Measurements from ENCODE around the gene ARHGAP32. TPM values are rescaled to one million over a fixed set of nuclear protein-coding genes. Genes with fewer than 3 reads are reported as not detected.

Gene ARHGAP32
- total RNA-seq, 8 experiments from 2014 or later, result 5.8 to 23.0 (median 18.4) TPM

DNA sequence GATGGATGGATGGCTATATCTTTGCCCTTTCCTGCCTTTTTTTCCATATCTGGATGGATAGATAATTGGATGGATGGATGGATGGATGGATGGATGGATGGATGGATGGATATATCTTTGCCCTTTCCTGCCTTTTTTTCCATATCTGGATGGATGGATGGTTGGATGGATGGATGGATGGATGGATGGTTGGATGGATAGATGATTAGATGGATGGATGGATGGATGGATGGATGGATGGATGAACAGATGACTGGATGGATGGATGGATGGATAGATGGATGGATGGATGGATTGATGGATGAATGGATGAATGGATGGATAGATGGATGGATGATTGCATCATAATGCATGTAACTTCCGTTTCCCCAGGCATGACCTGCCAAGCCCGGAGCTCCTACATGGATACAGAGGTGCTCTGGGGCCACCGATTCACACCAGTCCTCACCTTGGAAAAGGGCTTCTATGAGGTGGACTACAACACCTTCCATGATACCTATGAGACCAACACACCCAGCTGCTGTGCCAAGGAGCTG is 276.0 kb downstream of the ARHGAP32 start:
- no peak for ATAC-seq (replicated peaks in 6 of 8)
- in situ Hi-C loops (cut with MboI; ENCODE audit: low pct_unique_long_range_greater_than_20kb in 2 of 9, low sequenced_read_pairs in 9 of 9, unreplicated experiment in 9 of 9), result no loop called here
- 0 to 80% (median 48%) methylated on average over 1 to 3 of the region's 3 CpGs; no CpG with 5 or more reads in 6 of the 10 experiments for whole genome bisulfite sequencing, 10 experiments
- peaks cover 15 to 16% of the 10 kb centered on the region in 2 donors for H3K4me1 ChIP-seq (replicated peaks in 1 of 2)
- H3K27ac ChIP-seq, result no peak overlapping the region
- H3K4me3 ChIP-seq, result no peak overlapping the region

DNA sequence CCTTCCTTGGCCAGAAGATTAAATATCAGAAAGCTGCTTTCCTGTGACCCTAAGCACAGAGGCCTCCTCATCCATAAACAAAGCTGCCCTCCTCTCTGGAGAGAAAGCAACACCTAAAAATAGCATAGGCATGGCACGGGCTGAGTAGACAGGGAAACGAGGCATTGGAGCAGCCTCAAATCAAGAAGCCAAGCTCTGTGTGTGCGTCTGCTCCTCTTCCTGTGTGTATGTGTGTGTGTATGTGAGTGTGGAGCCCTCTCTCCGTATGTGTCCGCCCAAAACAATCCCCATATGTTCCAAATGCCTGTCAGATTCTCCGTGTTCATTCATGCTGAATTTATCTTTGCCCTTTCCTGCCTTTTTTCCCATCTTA is 277.0 kb downstream of the ARHGAP32 start:
- ATAC-seq (replicated peaks in 6 of 8), result peak in 5 of 8 experiments; percentile 27 to 81 (median 73)
- peak overlapping the region in 1 of 2 donors; percentile 64 for H3K27ac ChIP-seq
- in situ Hi-C loops (cut with MboI; ENCODE audit: low pct_unique_long_range_greater_than_20kb in 2 of 9, low sequenced_read_pairs in 9 of 9, unreplicated experiment in 9 of 9), result no loop called here
- H3K4me1 ChIP-seq (replicated peaks in 1 of 2), result peaks cover 21% of the 10 kb centered on the region in 2 donors
- H3K4me3 ChIP-seq, result no peak overlapping the region
- 6 to 80% (median 55%) methylated on average over 1 to 6 of the region's 6 CpGs; no CpG with 5 or more reads in 1 of the 10 experiments for WGBS, 10 experiments

Other genes with a start within 250 kb of the ARHGAP32 start
- 1 to 10 TPM in 1 of 8 experiments, under 1 TPM in 7; 0.24 to 1.3 (median 0.57) TPM for gene TP53AIP1, start 249.5 kb downstream of the ARHGAP32 start, total RNA-seq
- gene BARX2, start 183.5 kb upstream of the ARHGAP32 start, total RNA-seq, result under 1 TPM in 6 of 8 experiments, not detected in 2; 0.09 to 0.71 (median 0.40) TPM